Immature natural killer cell (primary cell): ENCODE results near the gene OR10A2. TPM values are rescaled to one million over a fixed set of nuclear protein-coding genes. Genes with fewer than 3 reads are reported as not detected.
"Not testable (repeated sequence)": the region's sequence is repeated elsewhere in the genome, so short reads cannot be mapped to it uniquely, and the experiment has no call there.

ENCODE experiments used
- DNase-seq, 3 donors: peaks; one replicate each; pipeline ENCODE4 v3.0.0; 2022; ENCODE audit warnings: mixed read lengths in 1 of 3
- H3K27ac Mint-ChIP-seq, 6 donors: one replicate each; pipeline ENCODE4 v1.8.0; 2020; ENCODE audit warnings: mixed read lengths in 6 of 6, mild to moderate bottlenecking in 5 of 6, inconsistent platforms in 4 of 6, moderate library complexity in 3 of 6
- H3K27me3 Mint-ChIP-seq, 3 donors: one replicate each; pipeline ENCODE4 v1.8.0; 2020 to 2021; ENCODE audit warnings: low read depth in 3 of 3, mild to moderate bottlenecking in 3 of 3, mixed read lengths in 3 of 3, moderate library complexity in 3 of 3, inconsistent platforms in 1 of 3
- H3K36me3 Mint-ChIP-seq, 3 donors: one replicate each; pipeline ENCODE4 v1.8.0; 2020; ENCODE audit warnings: mixed read lengths in 3 of 3, inconsistent platforms in 2 of 3, mild to moderate bottlenecking in 2 of 3
- H3K4me1 Mint-ChIP-seq, 2 donors: one replicate each; pipeline ENCODE4 v1.8.0; 2020; ENCODE audit warnings: inconsistent platforms in 2 of 2, mild to moderate bottlenecking in 2 of 2, mixed read lengths in 2 of 2, moderate library complexity in 1 of 2
- H3K4me3 Mint-ChIP-seq, 5 donors: one replicate each; pipeline ENCODE4 v1.8.0; 2020; ENCODE audit warnings: mild to moderate bottlenecking in 5 of 5, mixed read lengths in 5 of 5, inconsistent platforms in 3 of 5, moderate library complexity in 3 of 5
- H3K9me3 Mint-ChIP-seq, 6 donors: one replicate each; pipeline ENCODE4 v1.8.0; 2020; ENCODE audit warnings: mild to moderate bottlenecking in 6 of 6, mixed read lengths in 6 of 6, inconsistent platforms in 4 of 6, moderate library complexity in 3 of 6
- polyA plus RNA-seq, 3 donors: library from polyadenylated mRNA; unstranded; fragments of 300-500 nt; fragmentation: Illumina TruSeq; gene quantifications; one replicate each; pipeline ENCODE4 v1.2.3, GENCODE V29; 2021

The OR10A2 gene
- polyA plus RNA-seq, 3 donors from 2014 or later: not detected

DNA sequence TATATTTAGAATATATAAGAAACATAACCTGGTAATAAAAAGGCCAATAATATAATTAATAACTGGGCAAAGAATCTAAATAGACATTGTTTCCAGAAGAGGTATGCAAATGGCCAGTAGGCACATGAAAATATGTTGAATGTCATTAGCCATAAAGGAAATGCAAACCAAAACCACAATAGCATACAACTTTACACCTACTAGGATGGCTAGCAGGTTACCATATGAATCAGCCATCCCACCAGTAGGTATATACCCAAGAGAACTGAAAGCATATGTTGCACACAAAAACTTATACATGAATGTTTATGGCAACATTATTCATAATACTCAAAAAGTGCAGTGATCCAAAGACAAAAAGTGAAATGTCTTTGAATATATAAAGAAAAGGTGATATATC, 32.2 kb downstream of the OR10A2 start:
- Mint-ChIP-seq H3K36me3 (no peaks in the 10 kb centered on the region), H3K27me3 (peaks cover 0 to 3% (median 0%) of the 10 kb centered on the region in 3 donors), H3K4me3 (no peak overlapping the region), H3K27ac (no peak overlapping the region), H3K4me1 (peaks cover 0 to 4% of the 10 kb centered on the region in 2 donors), H3K9me3 (peaks cover 0 to 6% (median 0%) of the 10 kb centered on the region in 6 donors)
- DNase-seq: no peak

GRCh38 chr11:6898911-6899310, 36.1 kb downstream of the OR10A2 start:
- no peak overlapping the region for H3K27ac Mint-ChIP-seq

DNA sequence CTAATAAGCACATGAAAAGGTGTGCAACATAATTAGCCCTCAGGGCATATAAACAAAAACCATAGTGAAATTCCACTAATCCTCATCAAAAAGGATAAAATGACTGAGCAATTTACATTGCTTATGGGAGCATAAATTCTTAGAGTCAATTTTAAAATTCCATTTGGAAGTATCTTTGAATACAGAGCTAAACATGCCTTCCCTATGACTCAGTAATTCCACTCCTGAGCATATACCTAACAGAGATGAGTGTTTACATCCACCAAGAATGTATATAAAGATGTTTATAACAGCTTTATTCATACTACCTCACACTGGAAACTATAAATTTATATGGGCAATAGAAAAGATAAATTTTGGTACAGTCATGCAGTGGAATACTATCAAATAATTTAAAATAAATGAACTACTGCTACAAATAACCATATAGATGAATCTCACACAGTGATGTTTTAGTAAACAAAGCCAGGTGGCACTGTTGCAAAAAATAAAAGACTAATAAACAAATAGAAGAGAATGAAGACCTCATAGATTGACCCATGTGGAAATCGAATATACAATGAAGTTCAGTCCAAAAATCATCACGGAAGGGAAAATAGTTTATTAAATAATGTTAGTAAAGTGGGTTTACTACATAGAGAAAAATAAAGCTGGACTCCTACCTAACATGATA, 37.6 kb downstream of the OR10A2 start:
- no peaks in the 10 kb centered on the region for H3K9me3 Mint-ChIP-seq
- H3K4me3 Mint-ChIP-seq: no peak overlapping the region
- H3K27ac Mint-ChIP-seq: no peak overlapping the region
- no peaks in the 10 kb centered on the region for H3K4me1 Mint-ChIP-seq
- H3K36me3 Mint-ChIP-seq: no peaks in the 10 kb centered on the region
- peaks cover 0 to 5% (median 4%) of the 10 kb centered on the region in 3 donors for H3K27me3 Mint-ChIP-seq
- DNase-seq: no peak

More at GRCh38 chr11:6898911-6899310, 36.1 kb downstream of the OR10A2 start:
- Mint-ChIP-seq H3K27me3 (peaks cover 0 to 4% (median 4%) of the 10 kb centered on the region in 3 donors), H3K36me3 (no peaks in the 10 kb centered on the region), H3K9me3 (no peaks in the 10 kb centered on the region), H3K4me3 (no peak overlapping the region), H3K4me1 (peaks cover 0 to 4% of the 10 kb centered on the region in 2 donors)
- no peak for DNase-seq

- not testable (repeated sequence) for H3K4me3 Mint-ChIP-seq, H3K27ac Mint-ChIP-seq, DNase-seq, H3K36me3 Mint-ChIP-seq, H3K27me3 Mint-ChIP-seq, H3K4me1 Mint-ChIP-seq, H3K9me3 Mint-ChIP-seq
Observed at GRCh38 chr11:6904804-6905203, 41.9 kb downstream of the OR10A2 start.

GRCh38 chr11:6911378-6911777, 48.5 kb downstream of the OR10A2 start:
- Mint-ChIP-seq H3K4me3 (no peak overlapping the region), H3K9me3 (peaks cover 0 to 2% (median 0%) of the 10 kb centered on the region in 6 donors), H3K27me3 (no peaks in the 10 kb centered on the region), H3K27ac (no peak overlapping the region), H3K36me3 (no peaks in the 10 kb centered on the region), H3K4me1 (no peaks in the 10 kb centered on the region)
- DNase-seq: no peak

DNA sequence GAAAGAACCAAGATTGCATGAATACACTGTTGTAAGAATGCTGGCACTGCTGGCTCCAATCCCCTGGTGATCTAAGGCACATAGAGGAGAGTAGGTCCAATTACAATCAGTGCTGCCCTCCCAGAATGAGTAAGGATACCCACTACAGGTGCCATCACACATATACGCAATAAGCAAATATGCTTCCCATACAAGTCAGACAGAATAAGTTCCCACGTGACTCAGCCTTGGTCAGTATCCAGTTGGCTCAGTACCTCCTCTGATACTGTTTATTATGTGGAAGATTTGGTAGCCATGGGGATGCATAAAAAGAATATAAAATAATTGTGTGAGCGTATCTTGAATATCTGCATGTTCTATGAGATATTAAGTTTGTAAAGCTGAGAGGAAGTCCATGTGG, 49.1 kb downstream of the OR10A2 start:
- peaks cover 0 to 2% (median 0%) of the 10 kb centered on the region in 6 donors for H3K9me3 Mint-ChIP-seq
- no peak overlapping the region for H3K4me3 Mint-ChIP-seq
- no peak for DNase-seq
- H3K36me3 Mint-ChIP-seq: no peaks in the 10 kb centered on the region
- no peaks in the 10 kb centered on the region for H3K4me1 Mint-ChIP-seq
- H3K27me3 Mint-ChIP-seq: no peaks in the 10 kb centered on the region
- no peak overlapping the region for H3K27ac Mint-ChIP-seq

DNA sequence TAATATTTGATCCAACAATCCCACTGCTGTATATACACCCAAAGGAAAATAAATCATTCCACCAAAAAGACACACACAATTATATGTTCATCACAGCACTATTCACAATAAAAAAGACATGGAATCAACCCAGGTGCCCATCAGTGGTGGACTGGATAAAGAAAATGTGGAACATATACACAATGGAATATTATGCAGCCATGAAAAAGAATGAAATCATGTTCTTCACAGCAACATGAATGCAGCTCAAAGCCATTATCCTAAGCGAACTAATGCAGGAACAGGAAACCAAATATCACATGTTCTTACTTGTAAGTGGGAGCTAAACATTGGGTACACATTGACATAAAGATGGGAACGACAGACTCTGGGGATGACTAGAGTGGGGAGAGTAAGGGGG, 56.8 kb downstream of the OR10A2 start:
- H3K27ac Mint-ChIP-seq: no peak overlapping the region
- no peaks in the 10 kb centered on the region for H3K4me1 Mint-ChIP-seq
- H3K9me3 Mint-ChIP-seq: peaks cover 0 to 5% (median 0%) of the 10 kb centered on the region in 6 donors
- H3K4me3 Mint-ChIP-seq: no peak overlapping the region
- DNase-seq: no peak
- no peaks in the 10 kb centered on the region for H3K36me3 Mint-ChIP-seq
- peaks cover 0 to 1% (median 0%) of the 10 kb centered on the region in 3 donors for H3K27me3 Mint-ChIP-seq

- H3K36me3 Mint-ChIP-seq: no peaks in the 10 kb centered on the region
- peaks cover 0 to 8% (median 0%) of the 10 kb centered on the region in 6 donors for H3K9me3 Mint-ChIP-seq
- no peak within 1 kb of the TSS for H3K4me3 Mint-ChIP-seq
- DNase-seq: no peak
- H3K27me3 Mint-ChIP-seq: peaks cover 1 to 3% (median 1%) of the 10 kb centered on the region in 3 donors
- H3K27ac Mint-ChIP-seq: no peak within 1 kb of the TSS
- H3K4me1 Mint-ChIP-seq: no peaks in the 10 kb centered on the region
Observed at GRCh38 chr11:6920702-6921101, 57.8 kb downstream of the OR10A2 start, which contains the start of gene OR2D3. Gene OR2D3 (plus strand): TSS chr11:6921002. CDS start chr11:6921002, 0 bp downstream.

Other genes starting within 250 kb of the OR10A2 start
- gene TPP1, start 243.6 kb upstream of the OR10A2 start, polyA plus RNA-seq: 100 to 1,000 TPM; 110 to 225 (median 167) TPM
- under 1 TPM in 2 of 3 donors, not detected in 1; 0.10 to 0.11 TPM for gene DCHS1, start 207.2 kb upstream of the OR10A2 start, polyA plus RNA-seq
- gene MRPL17, start 179.7 kb upstream of the OR10A2 start, polyA plus RNA-seq: 10 to 100 TPM in 2 of 3 donors, 1 to 10 TPM in 1; 4.6 to 17.0 (median 13.7) TPM
- gene OR2AG2, start 91.1 kb upstream of the OR10A2 start, polyA plus RNA-seq: not detected
- not detected for gene OR2AG1, start 80.0 kb upstream of the OR10A2 start, polyA plus RNA-seq
- gene OR6A2, start 63.4 kb upstream of the OR10A2 start, polyA plus RNA-seq: not detected
- not detected for gene OR10A5, start 17.4 kb upstream of the OR10A2 start, polyA plus RNA-seq
- gene OR10A4, start 13.6 kb downstream of the OR10A2 start, polyA plus RNA-seq: not detected
- gene OR2D2, start 29.4 kb downstream of the OR10A2 start, polyA plus RNA-seq: not detected
- not detected for gene OR2D3, start 57.9 kb downstream of the OR10A2 start, polyA plus RNA-seq
- not detected for gene ZNF215, start 63.4 kb downstream of the OR10A2 start, polyA plus RNA-seq
- not detected for gene ZNF214, start 157.3 kb downstream of the OR10A2 start, polyA plus RNA-seq
- gene NLRP14, start 157.4 kb downstream of the OR10A2 start, polyA plus RNA-seq: not detected
- not detected for gene RBMXL2, start 225.9 kb downstream of the OR10A2 start, polyA plus RNA-seq